ENCODE data around the gene CDC37L1. TPM values are rescaled to one million over a fixed set of nuclear protein-coding genes. Genes with fewer than 3 reads are reported as not detected.

The CDC37L1 gene
- total and polyA plus RNA-seq, 2 of the 8 experiments (the other 6 are each of a cell fraction or from before 2014, with no cell fraction given), result 4.6 to 23.8 TPM

DNA sequence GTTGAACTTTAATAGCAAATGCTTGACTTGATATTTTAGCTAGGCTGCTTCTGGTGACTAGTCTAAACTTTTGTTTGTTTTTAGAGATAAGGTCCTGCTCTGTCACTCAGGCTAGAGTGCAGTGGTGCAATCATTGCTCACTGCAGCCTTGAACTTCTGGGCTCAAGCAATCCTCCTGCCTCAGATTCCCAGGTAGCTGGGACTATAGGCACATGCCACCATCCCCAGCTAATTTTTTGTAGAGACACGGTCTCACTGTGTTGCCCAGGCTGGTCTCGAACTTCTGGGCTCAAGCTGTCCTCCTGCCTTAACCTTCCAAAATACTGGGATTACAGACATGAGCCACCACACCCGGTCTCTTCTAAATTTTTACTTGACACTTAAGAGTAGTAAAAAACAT lies 20.7 kb downstream of the CDC37L1 start (continued):
- TF ChIP-seq, protein P1, sequence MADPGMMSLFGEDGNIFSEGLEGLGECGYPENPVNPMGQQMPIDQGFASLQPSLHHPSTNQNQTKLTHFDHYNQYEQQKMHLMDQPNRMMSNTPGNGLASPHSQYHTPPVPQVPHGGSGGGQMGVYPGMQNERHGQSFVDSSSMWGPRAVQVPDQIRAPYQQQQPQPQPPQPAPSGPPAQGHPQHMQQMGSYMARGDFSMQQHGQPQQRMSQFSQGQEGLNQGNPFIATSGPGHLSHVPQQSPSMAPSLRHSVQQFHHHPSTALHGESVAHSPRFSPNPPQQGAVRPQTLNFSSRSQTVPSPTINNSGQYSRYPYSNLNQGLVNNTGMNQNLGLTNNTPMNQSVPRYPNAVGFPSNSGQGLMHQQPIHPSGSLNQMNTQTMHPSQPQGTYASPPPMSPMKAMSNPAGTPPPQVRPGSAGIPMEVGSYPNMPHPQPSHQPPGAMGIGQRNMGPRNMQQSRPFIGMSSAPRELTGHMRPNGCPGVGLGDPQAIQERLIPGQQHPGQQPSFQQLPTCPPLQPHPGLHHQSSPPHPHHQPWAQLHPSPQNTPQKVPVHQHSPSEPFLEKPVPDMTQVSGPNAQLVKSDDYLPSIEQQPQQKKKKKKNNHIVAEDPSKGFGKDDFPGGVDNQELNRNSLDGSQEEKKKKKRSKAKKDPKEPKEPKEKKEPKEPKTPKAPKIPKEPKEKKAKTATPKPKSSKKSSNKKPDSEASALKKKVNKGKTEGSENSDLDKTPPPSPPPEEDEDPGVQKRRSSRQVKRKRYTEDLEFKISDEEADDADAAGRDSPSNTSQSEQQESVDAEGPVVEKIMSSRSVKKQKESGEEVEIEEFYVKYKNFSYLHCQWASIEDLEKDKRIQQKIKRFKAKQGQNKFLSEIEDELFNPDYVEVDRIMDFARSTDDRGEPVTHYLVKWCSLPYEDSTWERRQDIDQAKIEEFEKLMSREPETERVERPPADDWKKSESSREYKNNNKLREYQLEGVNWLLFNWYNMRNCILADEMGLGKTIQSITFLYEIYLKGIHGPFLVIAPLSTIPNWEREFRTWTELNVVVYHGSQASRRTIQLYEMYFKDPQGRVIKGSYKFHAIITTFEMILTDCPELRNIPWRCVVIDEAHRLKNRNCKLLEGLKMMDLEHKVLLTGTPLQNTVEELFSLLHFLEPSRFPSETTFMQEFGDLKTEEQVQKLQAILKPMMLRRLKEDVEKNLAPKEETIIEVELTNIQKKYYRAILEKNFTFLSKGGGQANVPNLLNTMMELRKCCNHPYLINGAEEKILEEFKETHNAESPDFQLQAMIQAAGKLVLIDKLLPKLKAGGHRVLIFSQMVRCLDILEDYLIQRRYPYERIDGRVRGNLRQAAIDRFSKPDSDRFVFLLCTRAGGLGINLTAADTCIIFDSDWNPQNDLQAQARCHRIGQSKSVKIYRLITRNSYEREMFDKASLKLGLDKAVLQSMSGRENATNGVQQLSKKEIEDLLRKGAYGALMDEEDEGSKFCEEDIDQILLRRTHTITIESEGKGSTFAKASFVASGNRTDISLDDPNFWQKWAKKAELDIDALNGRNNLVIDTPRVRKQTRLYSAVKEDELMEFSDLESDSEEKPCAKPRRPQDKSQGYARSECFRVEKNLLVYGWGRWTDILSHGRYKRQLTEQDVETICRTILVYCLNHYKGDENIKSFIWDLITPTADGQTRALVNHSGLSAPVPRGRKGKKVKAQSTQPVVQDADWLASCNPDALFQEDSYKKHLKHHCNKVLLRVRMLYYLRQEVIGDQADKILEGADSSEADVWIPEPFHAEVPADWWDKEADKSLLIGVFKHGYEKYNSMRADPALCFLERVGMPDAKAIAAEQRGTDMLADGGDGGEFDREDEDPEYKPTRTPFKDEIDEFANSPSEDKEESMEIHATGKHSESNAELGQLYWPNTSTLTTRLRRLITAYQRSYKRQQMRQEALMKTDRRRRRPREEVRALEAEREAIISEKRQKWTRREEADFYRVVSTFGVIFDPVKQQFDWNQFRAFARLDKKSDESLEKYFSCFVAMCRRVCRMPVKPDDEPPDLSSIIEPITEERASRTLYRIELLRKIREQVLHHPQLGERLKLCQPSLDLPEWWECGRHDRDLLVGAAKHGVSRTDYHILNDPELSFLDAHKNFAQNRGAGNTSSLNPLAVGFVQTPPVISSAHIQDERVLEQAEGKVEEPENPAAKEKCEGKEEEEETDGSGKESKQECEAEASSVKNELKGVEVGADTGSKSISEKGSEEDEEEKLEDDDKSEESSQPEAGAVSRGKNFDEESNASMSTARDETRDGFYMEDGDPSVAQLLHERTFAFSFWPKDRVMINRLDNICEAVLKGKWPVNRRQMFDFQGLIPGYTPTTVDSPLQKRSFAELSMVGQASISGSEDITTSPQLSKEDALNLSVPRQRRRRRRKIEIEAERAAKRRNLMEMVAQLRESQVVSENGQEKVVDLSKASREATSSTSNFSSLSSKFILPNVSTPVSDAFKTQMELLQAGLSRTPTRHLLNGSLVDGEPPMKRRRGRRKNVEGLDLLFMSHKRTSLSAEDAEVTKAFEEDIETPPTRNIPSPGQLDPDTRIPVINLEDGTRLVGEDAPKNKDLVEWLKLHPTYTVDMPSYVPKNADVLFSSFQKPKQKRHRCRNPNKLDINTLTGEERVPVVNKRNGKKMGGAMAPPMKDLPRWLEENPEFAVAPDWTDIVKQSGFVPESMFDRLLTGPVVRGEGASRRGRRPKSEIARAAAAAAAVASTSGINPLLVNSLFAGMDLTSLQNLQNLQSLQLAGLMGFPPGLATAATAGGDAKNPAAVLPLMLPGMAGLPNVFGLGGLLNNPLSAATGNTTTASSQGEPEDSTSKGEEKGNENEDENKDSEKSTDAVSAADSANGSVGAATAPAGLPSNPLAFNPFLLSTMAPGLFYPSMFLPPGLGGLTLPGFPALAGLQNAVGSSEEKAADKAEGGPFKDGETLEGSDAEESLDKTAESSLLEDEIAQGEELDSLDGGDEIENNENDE (IDR thresholded peaks at IDR 0.05; ENCODE audit: insufficient replicate concordance, low read length), result no peak
- TF ChIP-seq BRCA1 (IDR thresholded peaks at IDR 0.05; ENCODE audit: low read depth, low read length), result no peak
- no peak for TF ChIP-seq TBP (IDR thresholded peaks at IDR 0.05; ENCODE audit: low read depth, low read length)
- no peak for TF ChIP-seq BCL11A (IDR thresholded peaks at IDR 0.05; ENCODE audit: low read depth in 2 of 2, low read length in 2 of 2)
- TF ChIP-seq POU5F1 (IDR thresholded peaks at IDR 0.05; ENCODE audit: low read depth, low read length), result no peak
- no peak for TF ChIP-seq KDM1A (IDR thresholded peaks at IDR 0.05; ENCODE audit: borderline replicate concordance, low read length)
- TF ChIP-seq, protein P2, sequence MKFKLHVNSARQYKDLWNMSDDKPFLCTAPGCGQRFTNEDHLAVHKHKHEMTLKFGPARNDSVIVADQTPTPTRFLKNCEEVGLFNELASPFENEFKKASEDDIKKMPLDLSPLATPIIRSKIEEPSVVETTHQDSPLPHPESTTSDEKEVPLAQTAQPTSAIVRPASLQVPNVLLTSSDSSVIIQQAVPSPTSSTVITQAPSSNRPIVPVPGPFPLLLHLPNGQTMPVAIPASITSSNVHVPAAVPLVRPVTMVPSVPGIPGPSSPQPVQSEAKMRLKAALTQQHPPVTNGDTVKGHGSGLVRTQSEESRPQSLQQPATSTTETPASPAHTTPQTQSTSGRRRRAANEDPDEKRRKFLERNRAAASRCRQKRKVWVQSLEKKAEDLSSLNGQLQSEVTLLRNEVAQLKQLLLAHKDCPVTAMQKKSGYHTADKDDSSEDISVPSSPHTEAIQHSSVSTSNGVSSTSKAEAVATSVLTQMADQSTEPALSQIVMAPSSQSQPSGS (IDR thresholded peaks at IDR 0.05; ENCODE audit: low read length), result no peak
- TF ChIP-seq RFX5 (IDR thresholded peaks at IDR 0.05; ENCODE audit: borderline replicate concordance, low read depth, low read length), result no peak
- TF ChIP-seq SP1 (IDR thresholded peaks at IDR 0.05; ENCODE audit: low read depth, low read length), result no peak
- TF ChIP-seq TAF7 (optimal IDR thresholded peaks at IDR 0.05; ENCODE audit: borderline replicate concordance, low read depth, low read length), result no peak
